Gastroesophageal sphincter (tissue), 4 donors: Measurements from ENCODE around the gene CALHM5. TPM values are rescaled to one million over a fixed set of nuclear protein-coding genes. Genes with fewer than 3 reads are reported as not detected.
A peak's percentile ranks its signal among the peaks of the same experiment; 100 is the strongest.

Experiments used
- ATAC-seq: fragments of 150-250 bp; one replicate; pipeline ENCODE4 v1.9.1; 2016; ENCODE audit warnings: mild to moderate bottlenecking, moderate library complexity
- H3K27ac ChIP-seq, 4 donors: fragments of 200-600 bp; sonication (generic) in 3 of 4; 1 replicate in 3 of 4; 2 replicates in 1 of 4; pipeline ENCODE4 v1.5.1; 2016 to 2019
- H3K27me3 ChIP-seq: fragments of 200-600 bp; sonication (generic); one replicate; pipeline ENCODE4 v1.5.1; 2019
- H3K36me3 ChIP-seq, 2 donors: fragments of 200-600 bp; sonication (generic); one replicate each; pipeline ENCODE4 v1.5.1; 2019; ENCODE audit warnings: control low read depth in 1 of 2
- H3K4me1 ChIP-seq, 3 donors: fragments of 200-600 bp; sonication (generic); 1 replicate in 2 of 3; 2 replicates in 1 of 3; pipeline ENCODE4 v1.5.1; 2016 to 2019; ENCODE audit warnings: control low read depth in 2 of 3
- H3K4me3 ChIP-seq, 2 donors: fragments of 200-600 bp; sonication (generic); one replicate each; pipeline ENCODE4 v1.5.1; 2019; ENCODE audit warnings: mild to moderate bottlenecking in 1 of 2, moderate library complexity in 1 of 2
- H3K9me3 ChIP-seq, 3 donors: fragments of 200-600 bp; sonication (generic); one replicate each; pipeline ENCODE4 v1.5.1; 2017 to 2019; ENCODE audit warnings: control low read depth in 2 of 3
- EP300 ChIP-seq: sonication (generic); formaldehyde crosslinking; IDR thresholded peaks from one replicate; pipeline ENCODE4 v1.6.1; 2017; ENCODE audit warnings: antibody characterized with exemption, mild to moderate bottlenecking
- POLR2A ChIP-seq, 2 donors: fragments of 450-650 bp; IDR thresholded peaks; one replicate each; pipeline ENCODE4 v1.6.1; 2017; ENCODE audit warnings: antibody characterized with exemption in 2 of 2, mild to moderate bottlenecking in 2 of 2, moderate library complexity in 1 of 2
- POLR2AphosphoS5 ChIP-seq: sonication (generic); formaldehyde crosslinking; IDR thresholded peaks from one replicate; pipeline ENCODE4 v1.6.1; 2017; ENCODE audit warnings: antibody characterized with exemption
- WGBS, 2 donors: methylation state at CpG; one replicate each; pipeline ENCODE4 v1.1.5; 2018; ENCODE audit warnings: low coverage in 1 of 2; 5-methylcytosine and 5-hydroxymethylcytosine counted together
- total RNA-seq, 4 donors: library from RNA; depleted of rRNA; stranded (reverse); fragments of >200 nt; gene quantifications; one replicate each; pipeline ENCODE4 v1.1.0, GENCODE V29; 2016
- TF ChIP-seq, protein P1 (sequence below), 4 experiments: fragments of 200-600 bp in 2 of 4; fragments of 450-650 bp in 2 of 4; sonication (generic) in 1 of 4; IDR thresholded peaks; one replicate each; pipeline ENCODE4 v1.5.1; 2017 to 2019; ENCODE audit warnings: antibody characterized with exemption in 4 of 4, mild to moderate bottlenecking in 2 of 4, moderate library complexity in 2 of 4

The CALHM5 gene
- total RNA-seq, 4 donors from 2014 or later: 0.81 to 6.0 (median 3.0) TPM

DNA sequence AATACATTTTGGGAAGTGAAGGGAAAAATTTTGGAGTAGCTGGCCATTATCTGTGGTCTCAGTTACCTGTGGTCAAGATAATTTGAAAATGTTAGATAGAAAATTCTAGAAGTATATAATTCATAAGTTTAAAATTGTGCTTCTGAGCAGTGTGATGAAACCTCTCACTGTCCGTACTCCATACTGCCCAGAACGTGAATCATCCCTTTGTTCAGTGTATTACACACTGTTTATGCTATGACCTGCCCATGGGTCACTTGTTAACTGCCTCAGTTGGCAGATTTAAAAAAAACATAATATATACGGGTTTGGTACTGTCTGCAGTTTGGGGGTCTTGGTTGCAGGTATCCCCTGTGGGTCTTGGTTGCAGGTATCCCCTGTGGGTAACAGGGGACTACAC is 4.1 kb upstream of the CALHM5 start:
- no peaks in the 10 kb centered on the region for H3K36me3 ChIP-seq
- 64 to 88% methylated on average over 3 of the region's 3 CpGs for WGBS, 2 donors
- H3K4me3 ChIP-seq: no peak overlapping the region
- no peak for ATAC-seq
- H3K9me3 ChIP-seq: no peaks in the 10 kb centered on the region
- TF ChIP-seq, protein P1, sequence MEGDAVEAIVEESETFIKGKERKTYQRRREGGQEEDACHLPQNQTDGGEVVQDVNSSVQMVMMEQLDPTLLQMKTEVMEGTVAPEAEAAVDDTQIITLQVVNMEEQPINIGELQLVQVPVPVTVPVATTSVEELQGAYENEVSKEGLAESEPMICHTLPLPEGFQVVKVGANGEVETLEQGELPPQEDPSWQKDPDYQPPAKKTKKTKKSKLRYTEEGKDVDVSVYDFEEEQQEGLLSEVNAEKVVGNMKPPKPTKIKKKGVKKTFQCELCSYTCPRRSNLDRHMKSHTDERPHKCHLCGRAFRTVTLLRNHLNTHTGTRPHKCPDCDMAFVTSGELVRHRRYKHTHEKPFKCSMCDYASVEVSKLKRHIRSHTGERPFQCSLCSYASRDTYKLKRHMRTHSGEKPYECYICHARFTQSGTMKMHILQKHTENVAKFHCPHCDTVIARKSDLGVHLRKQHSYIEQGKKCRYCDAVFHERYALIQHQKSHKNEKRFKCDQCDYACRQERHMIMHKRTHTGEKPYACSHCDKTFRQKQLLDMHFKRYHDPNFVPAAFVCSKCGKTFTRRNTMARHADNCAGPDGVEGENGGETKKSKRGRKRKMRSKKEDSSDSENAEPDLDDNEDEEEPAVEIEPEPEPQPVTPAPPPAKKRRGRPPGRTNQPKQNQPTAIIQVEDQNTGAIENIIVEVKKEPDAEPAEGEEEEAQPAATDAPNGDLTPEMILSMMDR (IDR thresholded peaks at IDR 0.05): no peak
- TF ChIP-seq POLR2AphosphoS5 (no peak), EP300 (no peak), POLR2A (IDR thresholded peaks at IDR 0.05) (no peak)
- H3K27me3 ChIP-seq: no peaks in the 10 kb centered on the region
- H3K4me1 ChIP-seq: peaks cover 0 to 8% (median 0%) of the 10 kb centered on the region in 3 donors
- H3K27ac ChIP-seq: no peak overlapping the region

- H3K27ac ChIP-seq: no peak overlapping the region
- no peak for TF ChIP-seq EP300
- no peak for TF ChIP-seq POLR2A (IDR thresholded peaks at IDR 0.05)
- TF ChIP-seq POLR2AphosphoS5: no peak
- TF ChIP-seq, protein P1 (IDR thresholded peaks at IDR 0.05): no peak
- ATAC-seq: no peak
Measured at GRCh38 chr6:116508527-116508926, 2.9 kb upstream of the CALHM5 start.

GRCh38 chr6:116512111-116512559 is 696 bp downstream of the CALHM5 start:
- TF ChIP-seq EP300 (no peak), POLR2AphosphoS5 (no peak), POLR2A (IDR thresholded peaks at IDR 0.05) (no peak)
- TF ChIP-seq, protein P1 (IDR thresholded peaks at IDR 0.05): no peak
- peak overlapping the region; percentile 82 to 90 (median 85) for H3K27ac ChIP-seq
- no peaks in the 10 kb centered on the region for H3K9me3 ChIP-seq
- H3K36me3 ChIP-seq: peaks cover 0 to 7% of the 10 kb centered on the region in 2 donors
- H3K4me3 ChIP-seq: peak overlapping the region; percentile 49 to 50
- 26 to 36% methylated on average over 4 of the region's 4 CpGs for WGBS, 2 donors
- H3K27me3 ChIP-seq: no peaks in the 10 kb centered on the region
- peaks cover 0 to 27% (median 5%) of the 10 kb centered on the region in 3 donors for H3K4me1 ChIP-seq
- ATAC-seq: peak; percentile 42

More at GRCh38 chr6:116508527-116508926, 2.9 kb upstream of the CALHM5 start:
- H3K9me3 ChIP-seq: no peaks in the 10 kb centered on the region
- H3K27me3 ChIP-seq: no peaks in the 10 kb centered on the region
- no peak overlapping the region for H3K4me3 ChIP-seq
- peaks cover 0 to 20% (median 5%) of the 10 kb centered on the region in 3 donors for H3K4me1 ChIP-seq
- no peaks in the 10 kb centered on the region for H3K36me3 ChIP-seq

GRCh38 chr6:116512734-116513133 is 1.3 kb downstream of the CALHM5 start:
- Histone ChIP-seq H3K4me1 (peaks cover 0 to 27% (median 5%) of the 10 kb centered on the region in 3 donors), H3K9me3 (no peaks in the 10 kb centered on the region), H3K27me3 (no peaks in the 10 kb centered on the region), H3K4me3 (peak overlapping the region; percentile 49 to 50), H3K36me3 (peaks cover 0 to 7% of the 10 kb centered on the region in 2 donors), H3K27ac (peak overlapping the region; percentile 82 to 90 (median 85))
- no peak for ATAC-seq
- TF ChIP-seq, protein P1 (IDR thresholded peaks at IDR 0.05): no peak
- TF ChIP-seq EP300 (no peak), POLR2AphosphoS5 (no peak), POLR2A (IDR thresholded peaks at IDR 0.05) (no peak)

DNA sequence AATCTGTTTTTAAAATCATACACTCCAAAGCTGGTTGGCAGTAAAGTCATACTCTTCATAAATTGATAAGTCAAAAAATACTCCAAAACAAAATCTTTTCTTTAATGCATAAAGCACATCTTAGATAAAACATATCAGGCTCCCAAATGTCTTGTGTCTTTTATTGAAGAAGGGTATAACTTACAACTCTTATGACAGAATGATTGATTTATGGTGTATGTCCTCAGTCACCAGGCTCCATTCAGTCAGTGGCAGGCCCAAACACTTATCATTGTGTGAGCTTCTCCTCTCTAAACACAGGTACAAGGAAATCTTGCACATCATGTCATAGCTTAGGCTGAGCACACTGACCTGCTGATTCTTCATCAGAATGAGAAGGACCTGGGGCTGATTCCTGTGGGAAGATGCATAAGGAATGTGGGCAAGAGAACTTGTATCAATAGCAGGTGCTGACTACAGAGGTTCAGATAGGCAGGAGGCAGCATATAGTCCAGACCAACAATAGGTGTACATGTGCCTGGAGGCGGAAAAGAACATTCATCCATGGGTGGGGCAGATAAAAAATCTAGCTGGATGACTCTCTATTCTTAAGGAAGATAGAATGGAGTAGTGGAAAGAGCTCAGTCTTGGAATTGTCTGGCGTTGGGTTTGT is 1.9 kb downstream of the CALHM5 start:
- 79 to 100% methylated on average over 1 to 2 of the region's 2 CpGs for WGBS, 2 donors
- peaks cover 0 to 27% (median 5%) of the 10 kb centered on the region in 3 donors for H3K4me1 ChIP-seq
- ATAC-seq: no peak
- H3K27ac ChIP-seq: peak overlapping the region in 1 of 4 donors; percentile 82
- H3K27me3 ChIP-seq: no peaks in the 10 kb centered on the region
- H3K9me3 ChIP-seq: no peaks in the 10 kb centered on the region
- TF ChIP-seq EP300 (no peak), POLR2A (IDR thresholded peaks at IDR 0.05) (no peak), POLR2AphosphoS5 (no peak)
- TF ChIP-seq, protein P1 (IDR thresholded peaks at IDR 0.05): no peak
- H3K36me3 ChIP-seq: peaks cover 0 to 7% of the 10 kb centered on the region in 2 donors
- H3K4me3 ChIP-seq: peak overlapping the region in 1 of 2 donors; percentile 49
